Neural progenitor cell (in vitro differentiated cells): Measurements from ENCODE around the gene DPP7. TPM values are rescaled to one million over a fixed set of nuclear protein-coding genes. Genes with fewer than 3 reads are reported as not detected.
"Not testable (repeated sequence)": the region's sequence is repeated elsewhere in the genome, so short reads cannot be mapped to it uniquely, and the experiment has no call there.

Source experiments
- DNase-seq: peaks from one replicate; pipeline ENCODE4 v3.0.0-alpha.2; 2016; ENCODE audit warnings: low spot score
- H2AFZ ChIP-seq: fragments of 200-600 bp; sonication (generic); replicated peaks from 2 replicates; pipeline ENCODE4 v1.6.1; 2016; ENCODE audit warnings: antibody characterized with exemption
- H3F3A ChIP-seq: fragments of 200-600 bp; sonication (generic); 2 replicates; pipeline ENCODE4 v1.6.1; 2016; ENCODE audit warnings: antibody characterized with exemption, low read depth
- H3K27ac ChIP-seq: fragments of 200-600 bp; sonication (generic); 2 replicates; pipeline ENCODE4 v1.5.1; 2016; ENCODE audit warnings: mild to moderate bottlenecking
- H3K27me3 ChIP-seq: fragments of 200-600 bp; sonication (generic); 2 replicates; pipeline ENCODE4 v1.6.1; 2016; ENCODE audit warnings: mild to moderate bottlenecking, moderate library complexity
- H3K36me3 ChIP-seq: fragments of 200-600 bp; sonication (generic); 2 replicates; pipeline ENCODE4 v1.5.1; 2016
- H3K4me1 ChIP-seq: fragments of 200-600 bp; sonication (generic); 2 replicates; pipeline ENCODE4 v1.6.1; 2016; ENCODE audit warnings: mixed run types
- H3K4me2 ChIP-seq: fragments of 200-600 bp; sonication (generic); 2 replicates; pipeline ENCODE4 v1.6.1; 2016
- H3K4me3 ChIP-seq: fragments of 200-600 bp; sonication (generic); 2 replicates; pipeline ENCODE4 v1.5.1; 2016
- H3K79me2 ChIP-seq: fragments of 200-600 bp; sonication (generic); 2 replicates; pipeline ENCODE4 v1.6.1; 2016; ENCODE audit warnings: low read depth
- H3K9ac ChIP-seq: fragments of 200-600 bp; sonication (generic); 2 replicates; pipeline ENCODE4 v1.6.1; 2016
- H3K9me3 ChIP-seq: fragments of 200-600 bp; sonication (generic); 2 replicates; pipeline ENCODE4 v1.5.1; 2016; ENCODE audit warnings: low read depth
- H4K20me1 ChIP-seq: fragments of 200-600 bp; sonication (generic); 2 replicates; pipeline ENCODE4 v1.6.1; 2016; ENCODE audit warnings: low read depth
- H3K27ac Mint-ChIP-seq: 3 replicates; pipeline ENCODE4 v1.8.0; 2021; ENCODE audit warnings: mixed read lengths
- H3K27me3 Mint-ChIP-seq: 2 replicates; pipeline ENCODE4 v1.8.0; 2022; ENCODE audit warnings: low read depth, mild to moderate bottlenecking, inconsistent platforms, moderate library complexity, mixed read lengths; ENCODE audit not compliant: insufficient read depth
- H3K36me3 Mint-ChIP-seq: 3 replicates; pipeline ENCODE4 v1.8.0; 2021; ENCODE audit warnings: mixed read lengths
- H3K4me1 Mint-ChIP-seq: 3 replicates; pipeline ENCODE4 v1.8.0; 2021; ENCODE audit warnings: mixed read lengths
- H3K4me3 Mint-ChIP-seq: 3 replicates; pipeline ENCODE4 v1.8.0; 2021; ENCODE audit warnings: mild to moderate bottlenecking, moderate library complexity, mixed read lengths
- H3K9me3 Mint-ChIP-seq: 3 replicates; pipeline ENCODE4 v1.8.0; 2020; ENCODE audit warnings: mixed read lengths
- CTCF ChIP-seq: fragments of 200-600 bp; sonication (generic); IDR thresholded peaks from 2 replicates; pipeline ENCODE4 v1.5.1; 2017; ENCODE audit warnings: antibody characterized with exemption, mild to moderate bottlenecking
- EZH2 ChIP-seq: fragments of 200-600 bp; sonication (generic); IDR thresholded peaks from 2 replicates; pipeline ENCODE4 v1.6.1; 2017; ENCODE audit warnings: antibody characterized with exemption, mild to moderate bottlenecking, moderate library complexity
- EZH2phosphoT487 ChIP-seq: fragments of 200-600 bp; sonication (generic); IDR thresholded peaks from 2 replicates; pipeline ENCODE4 v1.6.1; 2017; ENCODE audit warnings: antibody characterized with exemption
- small RNA-seq: library from RNA; depleted of rRNA; stranded (forward); fragments of <200 nt; gene quantifications from one replicate; pipeline ENCODE3, GENCODE V24; 2015
- total RNA-seq: library from RNA; depleted of rRNA; stranded (reverse); fragments of >200 nt; gene quantifications from 2 replicates; pipeline ENCODE4 v1.2.3, GENCODE V29; 2015; ENCODE audit warnings: low replicate concordance

DPP7 gene
- total RNA-seq, 1 donor from 2014 or later = 2.6 TPM

GRCh38 chr9:137063311-137064026 is 51.1 kb downstream of the DPP7 start:
- H3K4me1 Mint-ChIP-seq = peaks cover 4% of the 10 kb centered on the region
- no peaks in the 10 kb centered on the region for H3K9me3 Mint-ChIP-seq
- Histone ChIP-seq H2AFZ (no peak overlapping the region), H3K9me3 (no peaks in the 10 kb centered on the region), H3K4me1 (no peaks in the 10 kb centered on the region), H3K4me3 (no peak overlapping the region), H3F3A (peaks cover 7% of the 10 kb centered on the region), H3K36me3 (no peaks in the 10 kb centered on the region), H3K27ac (no peak overlapping the region), H3K9ac (no peak overlapping the region), H3K79me2 (no peaks in the 10 kb centered on the region), H3K4me2 (no peak overlapping the region), H3K27me3 (peaks cover 6% of the 10 kb centered on the region), H4K20me1 (peaks cover 33% of the 10 kb centered on the region)
- no peak overlapping the region for H3K27ac Mint-ChIP-seq
- H3K36me3 Mint-ChIP-seq = no peaks in the 10 kb centered on the region
- no peak for DNase-seq
- H3K4me3 Mint-ChIP-seq = no peak overlapping the region
- H3K27me3 Mint-ChIP-seq = peaks cover 5% of the 10 kb centered on the region
- TF ChIP-seq EZH2phosphoT487 (no peak), CTCF (no peak), EZH2 (no peak)

- H3K27ac ChIP-seq, H3K4me3 ChIP-seq, DNase-seq, H3K4me1 Mint-ChIP-seq, H3K9me3 Mint-ChIP-seq, H3K27ac Mint-ChIP-seq, H3K36me3 ChIP-seq, H3F3A ChIP-seq, H3K36me3 Mint-ChIP-seq, H3K9me3 ChIP-seq, H3K9ac ChIP-seq, H3K4me1 ChIP-seq, H3K4me3 Mint-ChIP-seq, H2AFZ ChIP-seq, H3K79me2 ChIP-seq, H3K4me2 ChIP-seq: not testable (repeated sequence)
- H3K27me3 Mint-ChIP-seq = peaks cover 11% of the 10 kb centered on the region
- H4K20me1 ChIP-seq = peaks cover 26% of the 10 kb centered on the region
- peaks cover 10% of the 10 kb centered on the region for H3K27me3 ChIP-seq
Observed at GRCh38 chr9:137062798-137063197, 51.7 kb downstream of the DPP7 start.

- DNase-seq = no peak
- Mint-ChIP-seq H3K36me3 (no peaks in the 10 kb centered on the region), H3K27ac (no peak overlapping the region), H3K4me1 (peaks cover 4% of the 10 kb centered on the region), H3K27me3 (peaks cover 14% of the 10 kb centered on the region), H3K4me3 (no peak overlapping the region), H3K9me3 (no peaks in the 10 kb centered on the region)
- H3K9me3 ChIP-seq = no peaks in the 10 kb centered on the region
- no peak overlapping the region for H3K4me2 ChIP-seq
- no peak overlapping the region for H3K4me3 ChIP-seq
- no peak overlapping the region for H3K27ac ChIP-seq
- H4K20me1 ChIP-seq = peaks cover 22% of the 10 kb centered on the region
- no peaks in the 10 kb centered on the region for H3K79me2 ChIP-seq
- TF ChIP-seq EZH2 = no peak
- TF ChIP-seq CTCF = no peak
- no peak for TF ChIP-seq EZH2phosphoT487
- H3K36me3 ChIP-seq = no peaks in the 10 kb centered on the region
- H3K27me3 ChIP-seq = peaks cover 14% of the 10 kb centered on the region
- no peaks in the 10 kb centered on the region for H3F3A ChIP-seq
- H3K9ac ChIP-seq = no peak overlapping the region
- no peaks in the 10 kb centered on the region for H3K4me1 ChIP-seq
- no peak overlapping the region for H2AFZ ChIP-seq
Observed at GRCh38 chr9:137062384-137062783, 52.1 kb downstream of the DPP7 start.

Small RNA genes within 50 kb of the gene (small RNA-seq; reads per million reads assigned to genes)
- gene RF00153 = not detected

Other genes with a start within 250 kb of the DPP7 start
- 269 and 293 TPM in 2 replicates for gene EDF1, start 248.4 kb downstream of the DPP7 start, total RNA-seq
- 16.1 and 33.9 TPM in 2 replicates for gene TRAF2, start 228.2 kb downstream of the DPP7 start, total RNA-seq
- 21.5 and 85.1 TPM in 2 replicates for gene FBXW5, start 170.0 kb downstream of the DPP7 start, total RNA-seq
- not detected in 2 replicates for gene C8G, start 169.5 kb downstream of the DPP7 start, total RNA-seq
- 0.19 TPM in 1 of 2 replicates, not detected in the other for gene LCN12, start 162.5 kb downstream of the DPP7 start, total RNA-seq
- not detected in 2 replicates for gene PTGDS, start 137.2 kb downstream of the DPP7 start, total RNA-seq
- gene LCNL1, start 131.7 kb downstream of the DPP7 start, total RNA-seq = 0.09 TPM in 1 of 2 replicates, not detected in the other
- 31.5 and 79.6 TPM in 2 replicates for gene PAXX, start 122.3 kb downstream of the DPP7 start, total RNA-seq
- not detected in 2 replicates for gene CLIC3, start 118.2 kb downstream of the DPP7 start, total RNA-seq
- gene ABCA2, start 86.5 kb downstream of the DPP7 start, total RNA-seq = 2.7 and 19.7 TPM in 2 replicates
- gene FUT7, start 82.6 kb downstream of the DPP7 start, total RNA-seq = not detected in 2 replicates
- gene NPDC1, start 68.6 kb downstream of the DPP7 start, total RNA-seq = 3.8 and 31.3 TPM in 2 replicates
- gene ENTPD2, start 60.7 kb downstream of the DPP7 start, total RNA-seq = not detected in 2 replicates
- gene SAPCD2, start 44.2 kb downstream of the DPP7 start, total RNA-seq = 5.7 and 27.7 TPM in 2 replicates
- gene UAP1L1, start 37.2 kb downstream of the DPP7 start, total RNA-seq = 0.12 and 0.51 TPM in 2 replicates
- 24.6 and 43.5 TPM in 2 replicates for gene MAN1B1, start 27.7 kb downstream of the DPP7 start, total RNA-seq
- gene GRIN1, start 24.4 kb upstream of the DPP7 start, total RNA-seq = 0.03 TPM in 1 of 2 replicates, not detected in the other
- 0.59 TPM in 1 of 2 replicates, not detected in the other for gene LRRC26, start 55.3 kb upstream of the DPP7 start, total RNA-seq
- not detected in 2 replicates for gene TMEM210, start 57.3 kb upstream of the DPP7 start, total RNA-seq
- 18.9 and 30.9 TPM in 2 replicates for gene ANAPC2, start 73.8 kb upstream of the DPP7 start, total RNA-seq
- 27.9 and 69.8 TPM in 2 replicates for gene SSNA1, start 73.9 kb upstream of the DPP7 start, total RNA-seq
- 3.4 and 9.1 TPM in 2 replicates for gene TPRN, start 86.0 kb upstream of the DPP7 start, total RNA-seq
- 21.6 and 43.7 TPM in 2 replicates for gene TMEM203, start 90.9 kb upstream of the DPP7 start, total RNA-seq
- 5.1 and 20.5 TPM in 2 replicates for gene NDOR1, start 91.0 kb upstream of the DPP7 start, total RNA-seq
- gene RNF208, start 107.5 kb upstream of the DPP7 start, total RNA-seq = 0.77 and 0.84 TPM in 2 replicates
- gene CYSRT1, start 110.4 kb upstream of the DPP7 start, total RNA-seq = 0.56 TPM in 1 of 2 replicates, not detected in the other
- not detected in 2 replicates for gene RNF224, start 112.8 kb upstream of the DPP7 start, total RNA-seq
- gene SLC34A3, start 116.2 kb upstream of the DPP7 start, total RNA-seq = not detected in 2 replicates
- 183 and 367 TPM in 2 replicates for gene TUBB4B, start 126.6 kb upstream of the DPP7 start, total RNA-seq
- gene STPG3, start 136.6 kb upstream of the DPP7 start, total RNA-seq = not detected in 2 replicates
- gene NELFB, start 140.6 kb upstream of the DPP7 start, total RNA-seq = 35.2 and 76.1 TPM in 2 replicates
- 0.39 and 2.8 TPM in 2 replicates for gene TOR4A, start 163.0 kb upstream of the DPP7 start, total RNA-seq
- 20.7 and 25.2 TPM in 2 replicates for gene NRARP, start 187.5 kb upstream of the DPP7 start, total RNA-seq